SK-N-MC (cell line): Measurements from ENCODE around the gene RHBDF2.

Source experiments
- DNase-seq: peaks from one replicate; pipeline ENCODE4 v3.0.0-alpha.2; 2011; ENCODE audit warnings: low read depth, low spot score
- H3K27ac ChIP-seq: fragments of 200-600 bp; sonication (generic); 2 replicates; pipeline ENCODE4 v1.5.1; 2016; ENCODE audit warnings: mixed run types
- H3K36me3 ChIP-seq: fragments of 200-600 bp; sonication (generic); 2 replicates; pipeline ENCODE4 v1.6.1; 2017; ENCODE audit warnings: antibody characterized with exemption, low read length, mixed read lengths; ENCODE audit not compliant: insufficient read depth
- H3K4me3 ChIP-seq: fragments of 200-600 bp; sonication (generic); 2 replicates; pipeline ENCODE4 v1.5.1; 2016
- H3K9ac ChIP-seq: fragments of 200-600 bp; sonication (generic); 2 replicates; pipeline ENCODE4 v1.8.0; 2017; ENCODE audit warnings: mixed run types, mixed read lengths; ENCODE audit not compliant: insufficient read length
- H3K9me3 ChIP-seq: fragments of 200-600 bp; sonication (generic); 2 replicates; pipeline ENCODE4 v1.6.1; 2017; ENCODE audit warnings: low read depth, mild to moderate bottlenecking, antibody characterized with exemption, low read length, moderate library complexity, mixed read lengths
- EZH2 ChIP-seq: fragments of 200-600 bp; sonication (generic); IDR thresholded peaks from one replicate; pipeline ENCODE4 v1.6.1; 2017; ENCODE audit warnings: antibody characterized with exemption
- FOXP2 ChIP-seq: optimal IDR thresholded peaks from 2 replicates; pipeline ENCODE3; 2011; ENCODE audit warnings: mild to moderate bottlenecking, moderate library complexity; ENCODE audit not compliant: insufficient read depth; ENCODE audit errors: extremely low read length, control extremely low read depth
- POLR2AphosphoS5 ChIP-seq: IDR thresholded peaks from 2 replicates; pipeline ENCODE4 v1.6.1; 2012; ENCODE audit warnings: mild to moderate bottlenecking, low read depth, low read length, borderline replicate concordance

Gene RHBDF2

GRCh38 chr17:76497979-76498875 lies 3.0 kb downstream of the RHBDF2 start:
- no peaks in the 10 kb centered on the region for H3K9me3 ChIP-seq
- no peak for DNase-seq
- no peak for TF ChIP-seq EZH2
- 0 out of 2 replicates have a peak, but pooled peaks have one; percentile 22 for TF ChIP-seq POLR2AphosphoS5
- peak; percentile 61 for TF ChIP-seq FOXP2
- H3K36me3 ChIP-seq = no peaks in the 10 kb centered on the region
- no peak overlapping the region for H3K9ac ChIP-seq
- peak overlapping the region; percentile 61 for H3K4me3 ChIP-seq
- H3K27ac ChIP-seq = no peak overlapping the region

DNA sequence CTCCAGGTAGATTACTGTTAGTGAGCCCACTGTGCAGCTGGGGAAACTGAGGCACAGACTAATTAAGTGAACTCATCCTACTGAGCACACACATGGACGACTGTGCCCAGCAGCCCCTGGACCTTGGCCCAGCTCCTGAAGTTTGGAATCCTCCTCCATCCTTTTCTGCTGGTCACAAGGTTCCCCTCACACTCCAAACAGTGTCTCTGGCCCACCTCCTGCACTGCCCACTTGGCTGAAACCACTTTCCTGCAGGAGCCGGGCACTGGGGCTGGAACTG lies 3.6 kb downstream of the RHBDF2 start:
- Histone ChIP-seq H3K27ac (no peak overlapping the region), H3K36me3 (no peaks in the 10 kb centered on the region), H3K9ac (no peak overlapping the region), H3K9me3 (no peaks in the 10 kb centered on the region), H3K4me3 (peak overlapping the region; percentile 61; the same call in 1 of the 2 replicates)
- no peak for DNase-seq
- no peak for TF ChIP-seq FOXP2
- TF ChIP-seq EZH2 = no peak
- TF ChIP-seq POLR2AphosphoS5 = no peak

- H3K9me3 ChIP-seq = no peaks in the 10 kb centered on the region
- DNase-seq = no peak
- H3K27ac ChIP-seq = no peak overlapping the region
- no peak overlapping the region for H3K4me3 ChIP-seq
- no peak overlapping the region for H3K9ac ChIP-seq
- no peaks in the 10 kb centered on the region for H3K36me3 ChIP-seq
- TF ChIP-seq FOXP2 = no peak
- no peak for TF ChIP-seq EZH2
- no peak for TF ChIP-seq POLR2AphosphoS5
Observed at GRCh38 chr17:76496464-76496863, 4.8 kb downstream of the RHBDF2 start.

DNA sequence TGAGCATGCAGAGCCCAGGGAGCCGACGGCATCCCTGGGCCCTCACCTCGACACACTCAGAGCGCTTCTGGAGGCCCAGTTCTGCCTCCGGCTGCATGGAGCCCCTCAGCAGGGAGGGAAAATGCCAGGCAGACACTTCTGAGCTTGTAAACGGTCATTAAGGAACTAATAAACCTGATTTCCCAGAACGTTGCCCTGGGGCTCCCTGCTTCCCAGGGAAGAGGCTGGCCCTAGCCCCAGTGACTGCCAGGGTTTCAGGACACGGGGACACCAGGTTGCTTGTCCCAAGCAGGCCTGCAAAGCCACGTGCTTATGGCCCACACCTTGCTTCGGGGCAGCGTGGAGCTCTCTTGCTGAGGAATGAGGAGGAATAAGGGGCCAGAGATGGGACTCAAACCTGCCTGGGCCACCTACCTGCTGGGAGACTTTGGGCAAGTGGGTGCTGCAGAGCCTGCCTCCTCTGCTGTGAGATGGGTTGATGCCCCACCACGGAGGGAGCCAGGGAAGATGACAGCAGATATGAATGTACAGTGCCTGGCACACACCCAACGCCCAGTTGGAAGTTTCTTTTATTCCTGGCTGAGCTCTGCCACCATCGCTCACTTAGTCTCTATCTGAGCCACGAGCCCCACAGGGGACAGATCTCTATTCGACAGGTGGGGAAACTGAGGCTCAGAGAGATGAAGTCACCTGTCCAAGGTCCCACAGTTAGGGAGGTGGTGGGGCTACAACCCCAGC lies 5.4 kb downstream of the RHBDF2 start:
- H3K4me3 ChIP-seq = no peak overlapping the region
- H3K9me3 ChIP-seq = no peaks in the 10 kb centered on the region
- H3K36me3 ChIP-seq = no peaks in the 10 kb centered on the region
- no peak overlapping the region for H3K27ac ChIP-seq
- DNase-seq = no peak
- no peak overlapping the region for H3K9ac ChIP-seq
- TF ChIP-seq EZH2 (no peak), POLR2AphosphoS5 (peak; percentile 15; the same call in 1 of the 2 replicates)

DNA sequence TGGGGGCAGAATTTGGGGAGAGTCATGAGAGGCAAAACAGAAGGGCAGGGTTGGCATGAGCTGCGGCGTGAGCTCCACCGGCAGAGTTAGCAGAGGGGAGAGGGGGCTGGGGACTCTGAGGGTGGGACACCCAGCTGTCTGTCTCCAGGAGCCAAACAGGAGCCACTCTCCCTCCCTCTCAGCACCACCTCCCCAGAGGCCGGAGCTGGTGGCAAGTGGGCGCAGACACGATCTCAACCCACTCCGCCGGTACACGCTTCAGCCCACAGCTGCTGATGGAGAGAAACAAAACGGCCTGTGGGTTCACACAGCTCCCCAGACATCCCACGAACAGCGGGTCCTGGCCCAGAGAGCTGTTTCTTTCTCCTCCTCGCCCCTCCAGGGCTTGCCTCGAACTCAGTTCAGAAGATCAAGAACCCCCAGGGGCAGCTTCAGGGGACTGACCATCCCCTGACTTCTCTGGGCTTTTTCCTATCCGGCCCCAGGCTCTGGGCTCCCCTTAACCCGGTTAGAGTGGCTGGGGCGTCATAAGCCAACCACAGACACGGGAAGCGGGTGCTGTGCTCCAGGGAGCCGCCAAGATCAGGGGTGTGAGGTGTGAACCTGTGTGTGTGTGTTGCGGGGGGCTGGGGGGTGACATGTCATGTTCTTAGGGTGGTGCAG lies 7.6 kb downstream of the RHBDF2 start:
- H3K9me3 ChIP-seq = no peaks in the 10 kb centered on the region
- H3K27ac ChIP-seq = no peak overlapping the region
- H3K9ac ChIP-seq = no peak overlapping the region
- H3K4me3 ChIP-seq = no peak overlapping the region
- no peaks in the 10 kb centered on the region for H3K36me3 ChIP-seq
- TF ChIP-seq EZH2 (no peak), POLR2AphosphoS5 (no peak), FOXP2 (no peak)
- no peak for DNase-seq

DNA sequence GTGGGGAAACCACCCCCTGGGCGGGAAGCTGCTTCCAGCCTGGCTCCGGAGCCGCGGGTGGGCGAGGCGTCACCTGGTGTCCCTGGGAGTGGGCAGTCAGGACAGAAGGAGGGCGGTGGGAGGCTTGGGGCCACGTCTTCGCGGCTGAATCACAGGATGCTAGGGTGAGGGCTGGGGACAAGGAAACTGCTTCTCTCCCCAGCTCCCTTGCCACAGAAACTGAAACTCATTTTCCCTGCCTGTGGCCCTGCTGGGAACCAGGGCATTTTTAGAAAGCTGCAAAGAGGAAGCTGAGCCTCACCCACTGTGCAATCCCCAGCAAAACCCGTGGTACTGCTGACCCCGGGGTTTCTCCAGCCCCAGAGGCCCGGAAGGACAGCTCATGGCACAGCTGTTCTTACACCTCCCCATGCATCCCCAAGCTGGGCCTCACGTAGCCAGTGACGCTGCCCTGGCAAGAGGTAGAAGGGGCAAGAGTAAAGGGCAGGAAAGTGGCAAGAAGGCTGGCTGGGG lies 8.2 kb downstream of the RHBDF2 start:
- TF ChIP-seq EZH2 (no peak), POLR2AphosphoS5 (no peak), FOXP2 (no peak)
- DNase-seq = no peak
- Histone ChIP-seq H3K36me3 (no peaks in the 10 kb centered on the region), H3K9ac (no peak overlapping the region), H3K27ac (no peak overlapping the region), H3K9me3 (no peaks in the 10 kb centered on the region), H3K4me3 (no peak overlapping the region)

DNA sequence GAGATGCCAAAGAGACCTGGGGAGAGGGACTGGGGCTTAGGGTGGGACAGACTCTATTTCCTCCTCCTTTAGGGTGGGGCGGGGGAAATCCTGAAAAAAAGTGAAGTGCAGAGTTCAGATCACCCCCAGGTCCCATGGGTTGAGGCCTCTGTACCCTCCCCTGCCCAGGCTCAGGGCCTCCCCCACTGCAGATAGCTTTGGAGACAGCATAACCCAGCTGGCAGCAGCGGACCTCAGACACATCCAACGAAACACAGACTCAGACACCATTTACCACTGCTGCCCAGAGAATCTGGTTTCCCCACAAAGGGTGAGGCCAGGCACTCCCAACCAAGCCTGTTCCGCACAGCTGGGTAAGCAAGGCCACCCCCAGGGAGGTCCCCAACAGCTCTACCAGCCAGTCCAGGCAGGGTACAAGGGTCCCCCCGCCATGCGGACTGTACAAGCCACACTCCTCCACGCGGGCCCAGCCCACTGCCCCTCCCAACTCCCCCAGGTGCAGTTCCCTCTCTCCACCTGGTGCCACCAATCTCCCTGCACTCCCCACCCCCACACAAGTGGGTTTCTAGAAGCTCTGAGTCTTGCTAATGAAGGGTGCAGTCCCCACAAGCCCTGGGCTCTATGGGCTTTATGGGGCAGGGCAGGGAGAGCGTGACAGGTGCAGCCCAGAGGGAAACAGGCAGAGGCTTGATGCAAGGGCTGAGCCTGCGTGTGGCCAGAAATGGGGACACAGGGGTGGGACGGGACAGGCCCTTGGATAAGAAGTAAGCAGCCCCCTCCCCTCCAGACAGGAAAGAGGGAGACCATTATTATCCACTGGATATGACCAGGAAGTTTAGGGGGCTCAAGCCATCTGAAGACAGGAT lies 8.9 kb downstream of the RHBDF2 start:
- no peak overlapping the region for H3K4me3 ChIP-seq
- H3K9ac ChIP-seq = no peak overlapping the region
- TF ChIP-seq POLR2AphosphoS5 = no peak
- no peak for TF ChIP-seq FOXP2
- TF ChIP-seq EZH2 = no peak

More for the DNA sequence above, 8.9 kb downstream of the RHBDF2 start:
- Histone ChIP-seq H3K36me3 (no peaks in the 10 kb centered on the region), H3K9me3 (no peaks in the 10 kb centered on the region), H3K27ac (no peak overlapping the region)
- no peak for DNase-seq
